Fibroblast of lung (primary cell): ENCODE results near the gene AP1M2. TPM values are rescaled to one million over a fixed set of nuclear protein-coding genes. Genes with fewer than 3 reads are reported as not detected.

Experiments
- DNase-seq, 2 donors: peaks; one replicate each; pipeline versions ENCODE4 v3.0.0 to v3.0.0-alpha.2; 2010; ENCODE audit warnings: low read depth in 2 of 2
- H2AFZ ChIP-seq: 2 replicates; pipeline ENCODE4 v1.5.1; 2012; ENCODE audit warnings: low read length, control low read depth, inconsistent platforms
- H3K27ac ChIP-seq: 2 replicates; pipeline ENCODE4 v1.5.1; 2011; ENCODE audit warnings: low read length, control low read depth; ENCODE audit not compliant: insufficient read depth
- H3K27me3 ChIP-seq: 2 replicates; pipeline ENCODE4 v1.5.1; 2011; ENCODE audit warnings: mild to moderate bottlenecking, low read length; ENCODE audit not compliant: control insufficient read depth, insufficient read depth
- H3K36me3 ChIP-seq: 2 replicates; pipeline ENCODE4 v1.5.1; 2011; ENCODE audit warnings: low read length; ENCODE audit not compliant: control insufficient read depth, insufficient read depth
- H3K4me1 ChIP-seq: 2 replicates; pipeline ENCODE4 v1.5.1; 2011; ENCODE audit warnings: low read length; ENCODE audit not compliant: control insufficient read depth, insufficient read depth; ENCODE audit errors: extremely low read depth
- H3K4me2 ChIP-seq: 2 replicates; pipeline ENCODE4 v1.5.1; 2011; ENCODE audit warnings: low read length, control low read depth; ENCODE audit not compliant: insufficient read depth; ENCODE audit errors: extremely low read depth
- H3K4me3 ChIP-seq, 4 experiments: fragments of 200-600 bp in 1 of 4; sonication (generic) in 1 of 4; replicated peaks in 1 of 4; 2 replicates each; pipeline ENCODE4 v1.5.1; 2011 to 2016; ENCODE audit warnings: low read length in 4 of 4, low read depth in 3 of 4, mild to moderate bottlenecking in 3 of 4, control low read depth in 2 of 4, inconsistent platforms in 1 of 4, mixed read lengths in 1 of 4; ENCODE audit not compliant: insufficient read depth in 1 of 4; ENCODE audit errors: control extremely low read depth in 1 of 4
- H3K79me2 ChIP-seq: 2 replicates; pipeline ENCODE4 v1.5.1; 2012; ENCODE audit warnings: mild to moderate bottlenecking, low read length, inconsistent platforms; ENCODE audit not compliant: control insufficient read depth, insufficient read depth
- H3K9ac ChIP-seq: 2 replicates; pipeline ENCODE4 v1.5.1; 2011; ENCODE audit warnings: mild to moderate bottlenecking, low read length, control low read depth; ENCODE audit not compliant: insufficient read depth
- H3K9me3 ChIP-seq: 2 replicates; pipeline ENCODE4 v1.5.1; 2012; ENCODE audit warnings: low read depth, low read length; ENCODE audit not compliant: control insufficient read depth, insufficient read depth
- H4K20me1 ChIP-seq: 2 replicates; pipeline ENCODE4 v1.5.1; 2011; ENCODE audit warnings: low read length; ENCODE audit not compliant: control insufficient read depth, insufficient read depth; ENCODE audit errors: extremely low read depth
- CTCF ChIP-seq, 2 donors: IDR thresholded peaks in 1 of 2; conservative IDR thresholded peaks in 1 of 2; 1 replicate in 1 of 2; 2 replicates in 1 of 2; pipeline ENCODE4 v1.5.1; 2011 to 2012; ENCODE audit warnings: low read length in 2 of 2, control low read depth in 1 of 2, inconsistent platforms in 1 of 2, low read depth in 1 of 2, mild to moderate bottlenecking in 1 of 2
- EZH2 ChIP-seq: IDR thresholded peaks from 2 replicates; pipeline ENCODE4 v1.5.1; 2012; ENCODE audit warnings: low read length, control low read depth, mild to moderate bottlenecking; ENCODE audit errors: missing control alignments
- polyA plus RNA-seq, 2 donors: library from polyadenylated mRNA; depleted of rRNA in 1 of 2; stranded (reverse) in 1 of 2; unstranded in 1 of 2; fragments of >200 nt; gene quantifications; 2 replicates each; pipeline ENCODE4 v1.2.1, GENCODE V29; 2011 to 2012; ENCODE audit warnings: missing spikeins in 1 of 2
- total RNA-seq: library from RNA; depleted of rRNA; stranded (reverse); fragments of >200 nt; gene quantifications from 2 replicates; pipeline ENCODE4 v1.2.1, GENCODE V29; 2014

AP1M2 gene
- total and polyA plus RNA-seq, 2 donors (not counting 1 experiment from before 2014, with no cell fraction given) = 0.16 to 0.17 TPM

- no peaks in the 10 kb centered on the region for H3K79me2 ChIP-seq
- H3K27ac ChIP-seq = no peak overlapping the region
- no peak overlapping the region for H3K4me2 ChIP-seq
- no peaks in the 10 kb centered on the region for H3K9me3 ChIP-seq
- no peaks in the 10 kb centered on the region for H3K36me3 ChIP-seq
- H4K20me1 ChIP-seq = no peaks in the 10 kb centered on the region
- H2AFZ ChIP-seq = no peak overlapping the region
- no peak for DNase-seq
- no peaks in the 10 kb centered on the region for H3K27me3 ChIP-seq
- H3K4me1 ChIP-seq = no peaks in the 10 kb centered on the region
- no peak overlapping the region for H3K4me3 ChIP-seq
- TF ChIP-seq CTCF (conservative IDR thresholded peaks at IDR 0.05 in 1 of 2, IDR thresholded peaks at IDR 0.05 in 1 of 2; ENCODE audit: low read depth in 1 of 2, low read length in 2 of 2) = no peak
- no peak for TF ChIP-seq EZH2
- H3K9ac ChIP-seq = no peak overlapping the region
Measured at GRCh38 chr19:10538204-10538983, 48.7 kb downstream of the AP1M2 start.

- Histone ChIP-seq H3K4me2 (no peak overlapping the region), H3K36me3 (no peaks in the 10 kb centered on the region), H3K9me3 (no peaks in the 10 kb centered on the region), H3K27me3 (no peaks in the 10 kb centered on the region), H3K4me1 (no peaks in the 10 kb centered on the region), H3K27ac (no peak overlapping the region), H4K20me1 (no peaks in the 10 kb centered on the region), H2AFZ (no peak overlapping the region), H3K79me2 (no peaks in the 10 kb centered on the region), H3K4me3 (no peak overlapping the region), H3K9ac (no peak overlapping the region)
- no peak for TF ChIP-seq CTCF (conservative IDR thresholded peaks at IDR 0.05 in 1 of 2, IDR thresholded peaks at IDR 0.05 in 1 of 2; ENCODE audit: low read depth in 1 of 2, low read length in 2 of 2)
- TF ChIP-seq EZH2 = no peak
- DNase-seq = no peak
Measured at GRCh38 chr19:10537668-10538067, 49.4 kb downstream of the AP1M2 start.

- no peaks in the 10 kb centered on the region for H3K27me3 ChIP-seq
- peak in 1 of 2 donors; percentile 37 for DNase-seq
- no peak overlapping the region for H3K9ac ChIP-seq
- H3K79me2 ChIP-seq = no peaks in the 10 kb centered on the region
- H2AFZ ChIP-seq = no peak overlapping the region
- H3K36me3 ChIP-seq = no peaks in the 10 kb centered on the region
- no peak overlapping the region for H3K4me3 ChIP-seq
- no peak overlapping the region for H3K4me2 ChIP-seq
- H4K20me1 ChIP-seq = no peaks in the 10 kb centered on the region
- no peak overlapping the region for H3K27ac ChIP-seq
- no peaks in the 10 kb centered on the region for H3K9me3 ChIP-seq
- TF ChIP-seq EZH2 (no peak), CTCF (conservative IDR thresholded peaks at IDR 0.05 in 1 of 2, IDR thresholded peaks at IDR 0.05 in 1 of 2; ENCODE audit: low read depth in 1 of 2, low read length in 2 of 2) (no peak)
- no peaks in the 10 kb centered on the region for H3K4me1 ChIP-seq
Measured at GRCh38 chr19:10535613-10536012, 51.5 kb downstream of the AP1M2 start.
